Endothelial cell of umbilical vein (primary cell): ENCODE measurements around the gene SFSWAP. TPM values are rescaled to one million over a fixed set of nuclear protein-coding genes. Genes with fewer than 3 reads are reported as not detected.
"Not testable (repeated sequence)": the region's sequence is repeated elsewhere in the genome, so short reads cannot be mapped to it uniquely, and the experiment has no call there.

ENCODE experiments used
- BruUV-seq: library from RNA; stranded (reverse); fragments of 400-500 nt; replicated peaks from 2 replicates; lab custom pipeline; 2021; lab: Mats Ljungman, UMichigan
- CTCF ChIA-PET: fragments of 300-600, 350-600 bp; sonication (Branson Sonifier 250); formaldehyde crosslinking; loops from one replicate; lab custom pipeline; 2021; ENCODE audit warnings: antibody characterized with exemption, inconsistent platforms; lab: Charles Lee
- POLR2A ChIA-PET: fragments of 300-600, 350-600 bp; sonication (Branson Sonifier 250); formaldehyde crosslinking; loops from one replicate; lab custom pipeline; 2021; ENCODE audit warnings: antibody characterized with exemption, inconsistent platforms; lab: Charles Lee
- DNase-seq: peaks from one replicate; pipeline ENCODE4 v3.0.0-alpha.2; 2011; ENCODE audit warnings: low read depth, low spot score
- FAIRE-seq: peaks from 2 replicates; lab custom pipeline; 2011; peaks lifted over from hg19 to GRCh38; lab: Jason Lieb, UNC
- H2AFZ ChIP-seq: 2 replicates; pipeline ENCODE4 v1.6.0; 2012; ENCODE audit warnings: low read depth, low read length, control low read depth, inconsistent platforms
- H3K27ac ChIP-seq: 2 replicates; pipeline ENCODE4 v1.5.1; 2011; ENCODE audit warnings: low read depth, mild to moderate bottlenecking, control low read depth, low read length, moderate library complexity; ENCODE audit not compliant: insufficient read depth
- H3K27me3 ChIP-seq, 2 experiments: 2 replicates each; pipeline versions ENCODE4 v1.6.0 to v1.6.1; 2011; ENCODE audit warnings: low read length in 2 of 2, mixed read lengths in 1 of 2; ENCODE audit not compliant: control insufficient read depth in 2 of 2, insufficient read depth in 2 of 2
- H3K36me3 ChIP-seq, 2 experiments: 2 replicates in 1 of 2; 3 replicates in 1 of 2; pipeline ENCODE4 v1.5.1; 2011; ENCODE audit warnings: low read length in 2 of 2, mild to moderate bottlenecking in 1 of 2, moderate library complexity in 1 of 2; ENCODE audit not compliant: control insufficient read depth in 2 of 2, insufficient read depth in 2 of 2; ENCODE audit errors: extremely low read depth in 1 of 2
- H3K4me1 ChIP-seq: 3 replicates; pipeline ENCODE4 v1.5.1; 2011; ENCODE audit warnings: mild to moderate bottlenecking, low read length; ENCODE audit not compliant: control insufficient read depth, insufficient read depth; ENCODE audit errors: extremely low read depth
- H3K4me2 ChIP-seq: 2 replicates; pipeline ENCODE4 v1.6.1; 2011; ENCODE audit warnings: low read length, control low read depth, mixed read lengths; ENCODE audit not compliant: insufficient read depth
- H3K4me3 ChIP-seq, 3 experiments: fragments of 200-600 bp in 1 of 3; sonication (generic), shearing (Covaris generic) in 1 of 3; replicated peaks in 1 of 3; 2 replicates each; pipeline ENCODE4 v1.5.1; 2011 to 2016; ENCODE audit warnings: control low read depth in 3 of 3, low read length in 3 of 3, mild to moderate bottlenecking in 2 of 3, inconsistent platforms in 1 of 3, low read depth in 1 of 3, moderate library complexity in 1 of 3; ENCODE audit not compliant: insufficient read depth in 1 of 3
- H3K79me2 ChIP-seq: 2 replicates; pipeline ENCODE4 v1.6.0; 2012; ENCODE audit warnings: low read length, inconsistent platforms; ENCODE audit not compliant: control insufficient read depth, insufficient read depth
- H3K9ac ChIP-seq: replicated peaks from 2 replicates; pipeline ENCODE3; 2011; ENCODE audit warnings: low read length, control low read depth; ENCODE audit not compliant: insufficient read depth; ENCODE audit errors: extremely low read depth
- H3K9me1 ChIP-seq: replicated peaks from 3 replicates; pipeline ENCODE4 v1.6.0; 2011; ENCODE audit warnings: mild to moderate bottlenecking, low read length; ENCODE audit not compliant: control insufficient read depth, insufficient read depth; ENCODE audit errors: extremely low read depth
- H3K9me3 ChIP-seq: replicated peaks from 2 replicates; pipeline ENCODE4 v1.5.1; 2012; ENCODE audit warnings: low read length, inconsistent platforms; ENCODE audit not compliant: control insufficient read depth, insufficient read depth
- H4K20me1 ChIP-seq: replicated peaks from 2 replicates; pipeline ENCODE3; 2011; ENCODE audit warnings: mild to moderate bottlenecking, low read length; ENCODE audit not compliant: control insufficient read depth, insufficient read depth; ENCODE audit errors: extremely low read depth
- CTCF ChIP-seq, 2 donors: IDR thresholded peaks; 1 replicate in 1 of 2; 2 replicates in 1 of 2; pipeline ENCODE4 v1.5.1; 2011; ENCODE audit warnings: low read length in 2 of 2, mild to moderate bottlenecking in 2 of 2, moderate library complexity in 2 of 2, control low read depth in 1 of 2, inconsistent platforms in 1 of 2, low read depth in 1 of 2; ENCODE audit not compliant: insufficient read depth in 1 of 2; ENCODE audit errors: extremely low read depth in 1 of 2
- JUN ChIP-seq: IDR thresholded peaks from 2 replicates; pipeline ENCODE4 v1.6.1; 2011; ENCODE audit warnings: borderline replicate concordance, low read depth; ENCODE audit not compliant: insufficient read length, insufficient read depth
- MYC ChIP-seq: IDR thresholded peaks from one replicate; pipeline ENCODE4 v1.6.1; 2011; ENCODE audit warnings: mild to moderate bottlenecking, low read depth, low read length
- dilution Hi-C: fragments of 300-500 bp; cut with MboI; formaldehyde crosslinking; loops from one replicate; pipeline ENCODE4 v1.15.0; 2019; ENCODE audit warnings: low sequenced_read_pairs; ENCODE audit not compliant: extremely low pct_ligation_motif_present
- intact Hi-C: fragments of 100-400 bp; cut with micrococcal nuclease; formaldehyde crosslinking; loops from one replicate; pipeline ENCODE4 v1.10.0; 2022
- polyA plus RNA-seq, 4 experiments: library from polyadenylated mRNA; depleted of rRNA in 3 of 4; stranded (reverse) in 3 of 4; unstranded in 1 of 4; fragments of >200 nt; gene quantifications; 2 replicates each; pipeline versions ENCODE4 v1.2.1 to v1.2.3, GENCODE V29; 2011 to 2012; ENCODE audit warnings: missing spikeins in 1 of 4
- total RNA-seq: library from RNA; stranded (reverse); gene quantifications from 2 replicates; pipeline ENCODE4 v1.2.3, GENCODE V29; 2021

The SFSWAP gene
- total and polyA plus RNA-seq, 2 donors (not counting 3 experiments of a cell fraction or from before 2014, with no cell fraction given) = 38.1 to 53.3 TPM

GRCh38 chr12:131681257-131681620, 29.7 kb upstream of the SFSWAP start:
- TF ChIP-seq JUN (no peak), MYC (no peak), CTCF (IDR thresholded peaks at IDR 0.05; ENCODE audit: extremely low read depth in 1 of 2, insufficient read depth in 1 of 2, low read depth in 1 of 2, low read length in 2 of 2) (no peak)
- FAIRE-seq (no peak), DNase-seq (no peak)
- intact Hi-C loops (no loop called here), dilution Hi-C loops (no loop called here)
- H3K4me3 ChIP-seq = no peak overlapping the region
- no peaks in the 10 kb centered on the region for H3K9me1 ChIP-seq
- ChIA-PET POLR2A (no interaction called here), CTCF (no interaction called here)
- no peak overlapping the region for H3K4me2 ChIP-seq
- H3K9ac ChIP-seq = no peak overlapping the region
- H3K9me3 ChIP-seq = no peaks in the 10 kb centered on the region
- no peaks in the 10 kb centered on the region for H3K4me1 ChIP-seq
- H3K36me3 ChIP-seq = no peaks in the 10 kb centered on the region
- BruUV-seq = no TSS peak
- no peak overlapping the region for H3K27ac ChIP-seq
- no peaks in the 10 kb centered on the region for H4K20me1 ChIP-seq
- no peak overlapping the region for H2AFZ ChIP-seq
- no peaks in the 10 kb centered on the region for H3K79me2 ChIP-seq
- no peaks in the 10 kb centered on the region for H3K27me3 ChIP-seq

GRCh38 chr12:131681746-131682509, 29.0 kb upstream of the SFSWAP start:
- H3K79me2 ChIP-seq, H3K9me1 ChIP-seq, H4K20me1 ChIP-seq, CTCF ChIA-PET, H3K27ac ChIP-seq, H3K9ac ChIP-seq, intact Hi-C loops, DNase-seq, POLR2A ChIA-PET, FAIRE-seq, H3K4me3 ChIP-seq, H3K9me3 ChIP-seq, dilution Hi-C loops, H3K36me3 ChIP-seq, H2AFZ ChIP-seq, H3K4me2 ChIP-seq, H3K4me1 ChIP-seq, H3K27me3 ChIP-seq, BruUV-seq: not testable (repeated sequence)
